ENCODE measurements around the gene B4GALT2.

The B4GALT2 gene

GRCh38 chr1:43946236-43947060 is 32.6 kb upstream of the B4GALT2 start, which contains the start of gene IPO13:
Gene IPO13 (plus strand): TSS chr1:43946950. CDS start chr1:43947601, 651 bp downstream.
- peak; percentile 98 for DNase-seq (ENCODE audit: low spot score)

GRCh38 chr1:43947061-43947873 is 31.7 kb upstream of the B4GALT2 start:
- no peak for DNase-seq (ENCODE audit: low spot score)

DNA sequence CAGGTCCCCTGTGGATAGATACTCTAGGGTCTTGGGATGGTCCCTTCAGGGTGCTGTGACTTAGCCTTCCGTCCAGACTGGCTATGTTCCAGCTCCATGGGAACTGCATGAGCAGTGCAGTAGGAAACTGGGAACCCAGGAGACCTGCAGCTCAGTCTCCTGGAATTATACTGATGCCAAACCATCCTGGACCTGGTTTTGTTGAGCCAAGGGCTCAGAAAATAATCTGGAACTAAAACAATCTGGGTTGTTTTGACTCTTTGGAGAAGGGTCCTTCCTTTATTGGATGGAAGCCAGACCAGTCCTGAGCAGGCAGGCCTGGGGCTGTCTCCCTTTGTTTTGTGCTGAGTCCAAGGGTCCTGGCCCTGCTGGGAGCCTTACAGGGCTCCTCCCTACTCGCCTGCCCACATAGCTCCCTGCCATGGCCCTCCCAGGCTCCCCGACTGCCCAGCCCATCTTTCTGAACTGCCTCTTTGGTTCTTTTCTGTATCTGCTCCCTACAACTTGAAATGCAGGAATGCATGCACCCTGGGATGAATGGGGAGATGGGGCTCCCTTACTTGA is 31.1 kb upstream of the B4GALT2 start:
- DNase-seq (ENCODE audit: low spot score): no peak

DNA sequence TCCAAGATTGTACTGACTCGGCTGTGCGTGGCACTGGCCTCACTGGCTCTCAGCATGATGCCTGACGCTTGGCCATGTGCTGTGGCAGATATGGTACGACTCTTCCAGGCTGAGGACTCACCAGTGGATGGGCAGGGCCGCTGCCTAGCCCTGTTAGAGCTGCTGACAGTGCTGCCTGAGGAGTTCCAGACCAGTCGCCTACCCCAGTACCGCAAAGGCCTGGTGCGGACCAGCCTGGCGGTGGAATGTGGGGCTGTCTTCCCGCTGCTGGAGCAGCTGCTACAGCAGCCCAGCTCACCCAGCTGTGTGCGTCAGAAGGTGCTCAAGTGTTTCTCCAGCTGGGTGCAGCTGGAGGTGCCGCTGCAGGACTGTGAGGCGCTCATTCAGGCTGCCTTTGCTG is 29.3 kb upstream of the B4GALT2 start:
- DNase-seq (ENCODE audit: low spot score): no peak

DNA sequence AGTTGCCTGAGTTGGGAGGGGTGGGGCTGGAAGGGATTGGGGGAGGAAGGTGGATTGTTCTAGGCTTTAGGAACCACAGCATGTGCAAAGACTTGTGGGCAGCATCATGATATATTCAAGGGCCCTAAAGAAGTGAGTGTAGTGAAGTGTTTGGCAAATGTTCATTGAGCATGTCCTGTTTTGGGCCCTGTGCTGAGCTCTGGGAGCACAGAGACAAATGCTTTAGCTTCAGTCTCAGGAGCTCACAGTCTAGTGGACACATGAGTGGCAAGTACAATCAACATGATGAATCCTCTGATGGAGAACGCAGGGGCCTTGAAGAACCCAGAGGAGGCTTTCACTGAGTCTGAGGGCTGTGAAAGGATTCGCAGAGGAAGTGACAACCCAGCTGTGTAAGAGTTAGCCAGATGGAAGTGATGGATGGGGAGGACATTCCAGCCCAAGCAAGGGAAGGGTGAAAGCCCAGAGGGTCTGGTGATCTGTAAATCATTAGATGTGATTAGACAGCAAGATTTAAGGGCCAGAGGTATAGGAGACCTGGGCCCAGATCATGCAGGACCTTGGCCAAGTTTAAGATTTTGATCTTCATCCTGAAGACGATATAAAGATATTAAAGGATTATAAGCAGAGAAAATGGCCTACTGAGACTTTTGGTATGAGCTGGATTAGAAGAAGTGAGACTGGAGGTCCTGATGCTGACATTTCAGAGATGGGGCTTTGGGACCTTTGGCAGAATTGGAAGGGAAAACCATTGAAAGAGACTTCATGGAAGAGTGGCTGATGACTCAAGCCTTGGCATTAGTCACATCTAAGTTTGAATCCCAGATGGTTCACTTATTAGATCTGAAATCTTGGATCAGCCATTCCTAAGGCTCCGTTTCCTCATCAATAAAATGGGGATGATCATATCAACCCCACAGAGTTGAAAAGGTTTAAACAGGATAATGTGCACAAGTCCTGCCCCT is 27.7 kb upstream of the B4GALT2 start:
- DNase-seq (ENCODE audit: low spot score): no peak

DNA sequence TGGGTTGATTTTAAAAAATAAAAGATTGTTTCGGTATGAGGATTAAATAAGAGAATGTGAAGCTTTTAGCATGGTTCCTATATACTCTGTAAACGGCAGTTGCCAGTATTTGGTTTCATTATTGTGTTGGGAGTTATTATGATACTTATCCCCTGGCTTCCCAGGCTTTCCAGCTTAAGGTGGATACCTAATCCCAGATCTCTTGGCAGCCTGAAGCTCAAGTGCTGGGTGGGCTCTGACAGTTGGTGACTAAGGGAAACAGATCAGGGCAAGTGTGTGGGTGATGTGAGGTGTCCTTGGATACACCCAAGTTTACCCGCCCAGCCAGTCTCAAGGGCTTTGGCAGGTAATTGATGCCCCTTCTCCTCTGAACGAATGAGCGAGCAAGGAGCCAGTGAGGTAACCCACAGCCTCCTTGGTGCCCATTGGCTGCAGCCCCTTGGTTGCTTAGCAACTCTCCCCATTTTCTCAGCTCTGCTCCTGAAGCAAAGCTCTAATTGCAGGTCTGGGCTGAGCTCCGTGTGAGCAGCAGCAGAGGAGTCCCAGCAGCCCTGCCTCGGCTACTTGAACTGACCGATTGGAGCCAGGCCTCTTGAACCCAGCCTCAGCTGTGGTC is 26.2 kb upstream of the B4GALT2 start:
- DNase-seq (ENCODE audit: low spot score): peak; percentile 49

DNA sequence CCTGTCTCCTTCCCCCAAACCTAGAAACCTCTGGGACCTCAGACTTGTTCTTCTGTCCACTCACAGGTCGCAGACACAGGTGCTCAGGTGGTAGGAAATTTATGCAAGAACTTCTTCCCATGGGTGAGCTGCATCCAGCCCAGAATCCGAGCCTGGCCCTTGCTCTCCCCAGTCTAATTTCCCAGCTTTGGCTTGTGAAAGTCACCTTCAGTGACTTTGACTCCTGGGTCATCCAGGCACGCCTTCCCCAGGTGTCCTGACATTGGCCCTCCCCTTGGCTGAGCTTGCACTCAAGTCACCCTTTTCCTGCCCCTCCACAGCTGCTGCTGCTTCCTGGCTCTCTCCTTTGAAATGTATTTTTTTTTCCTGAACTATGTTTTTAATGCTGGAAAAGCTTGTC is 25.6 kb upstream of the B4GALT2 start:
- DNase-seq (ENCODE audit: low spot score): no peak

- peak; percentile 94 for DNase-seq (ENCODE audit: low spot score)
Observed at GRCh38 chr1:43954036-43954435, 25.0 kb upstream of the B4GALT2 start.

GRCh38 chr1:43956234-43956633 is 22.8 kb upstream of the B4GALT2 start:
- no peak for DNase-seq (ENCODE audit: low spot score)

DNA sequence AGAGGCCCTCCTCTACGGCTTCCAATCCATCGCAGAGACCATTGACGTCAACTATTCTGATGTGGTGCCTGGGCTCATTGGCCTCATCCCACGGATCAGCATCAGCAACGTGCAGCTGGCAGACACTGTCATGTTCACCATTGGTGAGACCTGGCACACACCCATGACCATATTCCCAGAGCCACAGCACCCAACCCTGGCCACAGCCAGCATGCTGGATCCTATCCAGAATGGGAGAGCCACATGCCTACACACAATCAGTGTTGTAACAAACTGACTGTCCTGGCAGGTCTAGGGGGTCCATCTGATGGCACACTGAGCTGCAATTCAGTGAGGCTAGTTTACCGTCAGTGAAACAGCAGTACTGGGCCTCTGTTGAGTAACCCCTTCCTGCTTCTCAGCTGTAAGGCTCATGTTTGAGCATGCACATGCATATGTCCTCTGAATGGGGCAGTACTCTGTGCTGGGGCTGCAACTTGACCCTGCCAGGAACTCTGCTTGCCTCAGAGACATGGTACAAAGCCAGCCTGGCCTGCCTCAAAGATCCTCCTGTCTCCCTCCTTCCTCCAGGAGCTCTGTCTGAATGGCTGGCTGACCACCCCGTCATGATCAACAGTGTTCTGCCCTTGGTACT is 21.5 kb upstream of the B4GALT2 start:
- DNase-seq (ENCODE audit: low spot score): no peak

- no peak for DNase-seq (ENCODE audit: low spot score)
Observed at GRCh38 chr1:43958351-43959255, 20.4 kb upstream of the B4GALT2 start.

GRCh38 chr1:43960798-43961197 is 18.2 kb upstream of the B4GALT2 start:
- no peak for DNase-seq (ENCODE audit: low spot score)

DNA sequence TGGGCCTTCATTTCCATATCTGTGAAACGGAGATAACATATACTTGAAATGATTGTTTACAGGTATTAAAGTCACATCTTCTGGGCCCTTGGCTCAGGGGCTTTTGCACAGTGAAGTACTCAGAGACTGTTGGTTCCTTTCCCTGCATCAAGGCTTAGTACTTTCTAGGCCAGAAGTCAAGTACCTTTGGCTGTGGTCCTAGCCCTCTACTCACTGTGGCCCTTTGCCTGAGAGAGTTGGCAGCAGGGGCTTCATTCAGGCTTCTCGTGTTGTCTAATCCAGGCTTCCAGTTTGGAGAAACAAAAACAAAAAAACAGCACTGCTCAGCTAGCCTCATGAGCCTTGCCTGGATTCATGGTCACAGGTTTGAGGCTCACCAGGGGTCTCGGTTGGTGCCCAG is 17.3 kb upstream of the B4GALT2 start:
- DNase-seq (ENCODE audit: low spot score): no peak

DNA sequence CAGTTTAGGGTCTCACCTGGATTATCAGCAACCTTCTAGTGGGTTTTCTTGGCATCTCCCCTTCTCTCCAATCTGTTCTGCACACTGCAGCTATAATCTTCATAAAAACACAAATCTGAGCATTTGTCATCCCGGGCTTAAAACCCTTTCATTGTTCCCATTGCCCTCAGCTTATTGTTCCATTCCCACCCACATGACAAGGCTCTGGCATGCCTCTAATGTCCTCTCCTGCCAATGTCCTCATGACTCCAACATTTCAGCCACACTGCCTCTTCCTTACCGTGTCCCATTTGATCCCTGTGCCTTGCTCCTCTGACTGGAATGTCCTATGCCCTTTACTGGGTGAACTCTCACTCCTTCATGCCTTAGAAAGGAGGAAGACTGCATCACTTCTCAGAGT is 16.7 kb upstream of the B4GALT2 start:
- DNase-seq (ENCODE audit: low spot score): peak; percentile 79

DNA sequence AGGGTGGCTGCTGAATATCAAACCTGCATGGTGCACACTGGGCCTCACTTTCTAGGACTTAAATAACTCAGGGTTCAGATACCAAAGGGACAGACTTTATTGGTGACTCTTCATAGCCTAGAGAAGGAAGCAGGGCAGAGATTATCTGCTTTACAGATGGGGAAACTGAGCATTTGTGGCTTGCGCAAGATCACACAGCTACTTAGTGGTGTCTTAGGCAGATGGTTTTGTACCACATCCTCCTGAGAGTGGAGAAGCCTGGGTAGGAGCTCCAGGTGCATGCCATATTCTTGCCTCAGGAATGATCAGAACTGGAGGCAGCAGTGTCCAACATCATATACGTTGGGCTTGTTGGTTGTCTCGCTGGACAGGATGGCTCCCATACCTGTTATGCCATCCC is 16.0 kb upstream of the B4GALT2 start:
- no peak for DNase-seq (ENCODE audit: low spot score)

GRCh38 chr1:43963890-43964289 is 15.1 kb upstream of the B4GALT2 start:
- no peak for DNase-seq (ENCODE audit: low spot score)

GRCh38 chr1:43965316-43965715 is 13.7 kb upstream of the B4GALT2 start:
- no peak for DNase-seq (ENCODE audit: low spot score)

DNA sequence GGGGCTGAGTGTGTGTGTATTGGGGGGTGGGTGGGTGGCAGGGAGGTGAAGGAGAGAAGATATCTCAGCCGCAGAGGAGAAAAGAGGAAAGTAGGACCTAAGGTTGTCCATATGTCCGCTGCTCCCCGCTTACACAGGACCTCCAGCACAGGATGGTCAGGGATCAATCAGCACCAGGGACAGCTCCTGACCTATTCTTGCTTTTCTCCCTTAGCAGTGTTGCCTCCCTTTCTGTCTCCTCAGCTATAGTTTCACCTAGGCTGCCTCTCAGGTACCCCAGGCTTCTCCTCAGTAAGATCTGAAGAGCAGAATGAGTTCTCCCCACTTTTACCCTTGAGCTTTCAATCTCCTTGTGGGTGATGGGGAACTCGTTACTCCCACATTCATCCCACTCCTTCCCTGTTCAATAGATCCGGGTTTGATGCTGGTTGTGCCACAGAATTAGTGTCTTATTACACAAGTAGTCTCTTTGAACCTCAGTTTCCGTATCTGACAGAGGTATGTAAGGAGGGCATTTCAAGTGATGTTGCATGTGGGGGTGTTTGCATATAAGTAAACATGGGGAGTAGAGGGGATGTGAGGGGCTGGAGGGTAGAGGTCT is 10.6 kb upstream of the B4GALT2 start:
- no peak for DNase-seq (ENCODE audit: low spot score)

DNA sequence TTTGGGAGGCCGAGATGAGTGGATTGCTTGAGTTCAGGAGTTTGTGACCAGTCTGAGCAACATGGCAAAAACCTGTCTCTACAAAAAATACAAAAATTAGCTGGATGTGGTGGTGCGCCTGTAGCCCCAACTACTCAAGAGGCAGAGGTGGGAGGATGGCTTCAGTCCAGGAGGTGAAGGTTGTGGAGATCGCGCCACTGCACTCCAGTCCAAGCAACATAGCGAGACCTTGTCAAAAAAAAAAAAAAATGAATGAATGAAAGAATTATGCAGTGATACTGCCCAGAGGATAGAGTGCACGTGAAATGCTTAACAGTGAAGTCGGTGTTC is 9.6 kb upstream of the B4GALT2 start:
- no peak for DNase-seq (ENCODE audit: low spot score)

All from Ammon's horn (tissue), 1 donor.